Measurements from ENCODE around the gene ZNF385B. TPM values are rescaled to one million over a fixed set of nuclear protein-coding genes. Genes with fewer than 3 reads are reported as not detected.

Gene ZNF385B
- total RNA-seq, 2 donors from 2014 or later = not detected

- H3K36me3 Mint-ChIP-seq = no peaks in the 10 kb centered on the region
- no peak for ATAC-seq
These were observed 309.8 kb downstream of the ZNF385B start for GRCh38 chr2:179551539-179552045.

GRCh38 chr2:179550849-179551248 is 310.6 kb downstream of the ZNF385B start:
- Mint-ChIP-seq H3K36me3 (no peaks in the 10 kb centered on the region), H3K9me3 (no peaks in the 10 kb centered on the region), H3K27ac (no peak overlapping the region)
- DNase-seq (ENCODE audit: low spot score in 2 of 2) (no peak), ATAC-seq (no peak)

More at GRCh38 chr2:179551539-179552045, 309.8 kb downstream of the ZNF385B start:
- Mint-ChIP-seq H3K27ac (no peak overlapping the region), H3K9me3 (no peaks in the 10 kb centered on the region)
- DNase-seq (ENCODE audit: low spot score in 2 of 2) = no peak

DNA sequence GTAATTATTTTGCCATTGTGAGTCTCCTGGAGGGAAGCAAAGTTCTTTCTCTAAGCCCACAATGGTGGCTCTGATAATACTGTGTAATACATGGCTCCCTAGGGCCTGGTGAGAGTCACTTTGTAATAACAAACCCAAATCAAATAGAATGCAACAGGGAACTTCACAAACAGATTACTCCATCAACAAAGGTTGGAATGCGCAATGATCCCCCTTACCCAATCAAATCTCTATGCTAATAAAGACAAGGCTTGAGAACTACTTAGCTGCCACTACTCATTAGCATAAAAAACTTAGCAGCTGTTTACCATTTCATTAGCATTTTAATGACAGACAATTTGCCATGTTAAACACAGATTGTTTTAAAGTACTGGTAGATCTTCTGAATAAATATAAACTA is 311.2 kb downstream of the ZNF385B start:
- Mint-ChIP-seq H3K36me3 (no peaks in the 10 kb centered on the region), H3K9me3 (no peaks in the 10 kb centered on the region), H3K27ac (no peak overlapping the region)
- DNase-seq (ENCODE audit: low spot score in 2 of 2) (no peak), ATAC-seq (no peak)

DNA sequence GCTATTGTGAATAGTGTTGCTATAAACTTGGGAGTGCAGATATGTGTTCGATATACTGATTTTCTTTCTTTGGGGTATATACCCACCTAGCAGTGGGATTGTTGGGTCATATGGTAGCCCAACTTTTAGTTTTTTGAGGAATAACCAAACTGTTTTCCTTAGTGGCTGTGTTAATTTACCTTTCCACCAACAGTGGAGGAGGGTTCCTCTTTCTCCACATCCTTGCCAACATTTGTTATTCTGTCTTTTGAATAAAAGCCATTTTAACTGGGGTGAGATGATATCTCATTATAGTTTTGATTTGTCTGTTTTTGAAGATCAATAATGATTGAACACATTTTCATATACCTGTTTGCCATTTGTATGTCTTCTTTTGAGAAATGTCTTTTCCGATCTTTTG is 314.8 kb downstream of the ZNF385B start:
- DNase-seq (ENCODE audit: low spot score in 2 of 2) (no peak), ATAC-seq (no peak)
- Mint-ChIP-seq H3K27ac (no peak overlapping the region), H3K36me3 (no peaks in the 10 kb centered on the region), H3K9me3 (no peaks in the 10 kb centered on the region)

- ATAC-seq (no peak), DNase-seq (ENCODE audit: low spot score in 2 of 2) (no peak)
- Mint-ChIP-seq H3K9me3 (peaks cover 0 to 3% of the 10 kb centered on the region in 2 donors), H3K36me3 (no peaks in the 10 kb centered on the region), H3K27ac (no peak overlapping the region)
These were observed 316.4 kb downstream of the ZNF385B start for GRCh38 chr2:179545024-179545423.

DNA sequence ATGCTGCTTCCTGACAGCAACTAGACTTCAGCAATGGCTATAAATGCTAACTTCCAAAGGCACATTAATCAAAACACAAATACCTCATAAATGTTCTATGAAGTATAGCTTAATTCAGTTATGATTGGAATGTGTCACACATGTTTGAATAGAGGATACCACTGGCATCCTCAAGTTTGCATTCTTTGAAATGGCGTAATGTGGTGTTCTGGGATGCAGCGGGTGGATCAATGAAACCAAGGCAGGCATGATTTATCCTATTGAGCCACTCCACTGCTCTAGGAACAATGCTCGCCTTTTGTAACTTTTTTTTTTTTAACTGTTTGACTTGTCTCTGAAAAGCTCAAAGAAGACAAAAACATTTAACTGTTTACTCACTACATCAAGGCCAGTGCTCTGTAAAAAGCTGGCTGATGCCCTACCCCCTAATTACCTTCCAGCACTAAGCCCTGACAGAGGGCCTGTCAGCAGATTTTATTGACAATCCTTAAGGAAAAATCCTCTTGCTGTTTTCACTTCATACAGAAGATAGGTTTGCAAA is 318.0 kb downstream of the ZNF385B start:
- no peak for ATAC-seq
- no peak for DNase-seq (ENCODE audit: low spot score in 2 of 2)
- Mint-ChIP-seq H3K9me3 (peaks cover 0 to 3% of the 10 kb centered on the region in 2 donors), H3K27ac (no peak overlapping the region), H3K36me3 (no peaks in the 10 kb centered on the region)

GRCh38 chr2:179541586-179541985 is 319.8 kb downstream of the ZNF385B start:
- H3K36me3 Mint-ChIP-seq = no peaks in the 10 kb centered on the region
- no peak overlapping the region for H3K27ac Mint-ChIP-seq
- DNase-seq (ENCODE audit: low spot score in 2 of 2) = no peak
- ATAC-seq = no peak
- peaks cover 0 to 3% of the 10 kb centered on the region in 2 donors for H3K9me3 Mint-ChIP-seq

- Mint-ChIP-seq H3K9me3 (peaks cover 0 to 3% of the 10 kb centered on the region in 2 donors), H3K36me3 (no peaks in the 10 kb centered on the region), H3K27ac (no peak overlapping the region)
- no peak for DNase-seq (ENCODE audit: low spot score in 2 of 2)
- no peak for ATAC-seq
These were observed 322.3 kb downstream of the ZNF385B start for GRCh38 chr2:179539124-179539511.

- ATAC-seq (no peak), DNase-seq (ENCODE audit: low spot score in 2 of 2) (no peak)
- Mint-ChIP-seq H3K36me3 (no peaks in the 10 kb centered on the region), H3K9me3 (peaks cover 0 to 3% of the 10 kb centered on the region in 2 donors), H3K27ac (no peak overlapping the region)
These were observed 322.8 kb downstream of the ZNF385B start for GRCh38 chr2:179538406-179539123.

- H3K36me3 Mint-ChIP-seq = no peaks in the 10 kb centered on the region
- DNase-seq (ENCODE audit: low spot score in 2 of 2) = no peak
- H3K9me3 Mint-ChIP-seq = peaks cover 0 to 3% of the 10 kb centered on the region in 2 donors
- ATAC-seq = no peak
- no peak overlapping the region for H3K27ac Mint-ChIP-seq
These were observed 325.2 kb downstream of the ZNF385B start for GRCh38 chr2:179536185-179536584.

DNA sequence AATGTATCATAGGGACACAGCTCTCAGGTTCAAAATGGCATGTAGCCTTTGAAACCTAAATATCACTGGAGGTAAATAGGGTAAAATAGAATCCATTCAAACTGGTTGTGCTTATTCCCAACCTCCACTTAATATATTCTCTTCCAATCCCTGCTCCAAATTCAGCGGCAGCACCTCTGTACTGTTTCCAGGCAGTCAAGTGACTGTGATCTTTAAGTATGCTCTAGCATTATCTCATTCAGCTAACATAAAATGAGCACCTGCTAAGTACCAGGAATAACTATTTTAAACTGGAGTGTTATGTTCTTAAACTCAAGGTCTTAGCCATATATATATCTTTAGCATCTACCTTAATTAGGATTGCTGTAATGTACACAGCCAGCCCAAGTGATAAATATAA is 327.5 kb downstream of the ZNF385B start:
- H3K27ac Mint-ChIP-seq = no peak overlapping the region
- ATAC-seq = no peak
- H3K9me3 Mint-ChIP-seq = no peaks in the 10 kb centered on the region
- H3K36me3 Mint-ChIP-seq = no peaks in the 10 kb centered on the region
- no peak for DNase-seq (ENCODE audit: low spot score in 2 of 2)

GRCh38 chr2:179532863-179533278 is 328.5 kb downstream of the ZNF385B start:
- Mint-ChIP-seq H3K36me3 (no peaks in the 10 kb centered on the region), H3K9me3 (no peaks in the 10 kb centered on the region), H3K27ac (no peak overlapping the region)
- no peak for DNase-seq (ENCODE audit: low spot score in 2 of 2)
- no peak for ATAC-seq

DNA sequence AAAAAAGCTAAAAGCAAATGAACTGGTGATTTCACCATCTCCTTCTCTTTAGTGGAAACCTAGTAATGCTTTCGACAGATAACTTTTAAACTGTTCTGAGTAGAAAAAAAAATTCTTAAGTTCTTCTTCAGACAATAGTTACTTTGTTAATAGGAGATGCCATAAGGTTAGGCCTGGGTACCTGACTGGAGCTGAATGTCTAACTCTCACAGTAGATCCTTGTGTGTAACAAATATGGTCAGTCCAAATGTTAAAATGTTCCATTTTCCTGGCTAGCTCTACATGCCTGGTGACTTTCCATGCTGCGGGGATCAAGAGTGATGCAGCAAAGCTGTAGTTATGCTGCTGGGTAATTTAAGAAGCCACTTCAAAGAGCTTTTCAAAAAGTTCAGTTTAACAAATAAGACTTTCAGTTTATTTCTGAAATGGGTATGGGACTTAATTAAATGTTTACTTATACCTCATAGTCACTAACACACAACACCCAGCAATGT is 332.8 kb downstream of the ZNF385B start:
- no peak for DNase-seq (ENCODE audit: low spot score in 2 of 2)
- Mint-ChIP-seq H3K27ac (no peak overlapping the region), H3K9me3 (no peaks in the 10 kb centered on the region), H3K36me3 (no peaks in the 10 kb centered on the region)
- ATAC-seq = no peak

- ATAC-seq = no peak
- Mint-ChIP-seq H3K36me3 (no peaks in the 10 kb centered on the region), H3K27ac (no peak overlapping the region), H3K9me3 (no peaks in the 10 kb centered on the region)
- no peak for DNase-seq (ENCODE audit: low spot score in 2 of 2)
These were observed 336.1 kb downstream of the ZNF385B start for GRCh38 chr2:179525340-179525739.

- no peaks in the 10 kb centered on the region for H3K36me3 Mint-ChIP-seq
- DNase-seq (ENCODE audit: low spot score in 2 of 2) (no peak), ATAC-seq (no peak)
- no peaks in the 10 kb centered on the region for H3K9me3 Mint-ChIP-seq
- H3K27ac Mint-ChIP-seq = no peak overlapping the region
These were observed 336.5 kb downstream of the ZNF385B start for GRCh38 chr2:179524809-179525339.

DNA sequence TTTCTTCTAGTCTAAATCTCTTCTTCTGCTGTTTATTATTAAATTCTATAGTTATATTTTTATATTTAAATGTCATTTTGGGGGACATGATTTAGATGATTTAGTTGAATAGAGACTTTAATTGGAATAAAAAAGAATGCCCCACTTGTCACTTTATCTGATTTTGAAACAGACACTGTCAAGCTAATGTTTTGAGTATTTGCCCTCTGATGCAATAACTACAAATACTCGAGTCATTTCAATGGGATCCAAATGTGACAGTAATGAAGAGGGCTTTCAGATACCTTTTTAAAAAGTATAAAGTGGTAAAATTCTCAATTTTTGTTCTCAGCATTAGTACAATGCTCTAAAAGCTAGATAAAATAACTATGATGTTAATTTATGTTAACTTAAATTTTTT is 339.5 kb downstream of the ZNF385B start:
- DNase-seq (ENCODE audit: low spot score in 2 of 2) = no peak
- Mint-ChIP-seq H3K9me3 (no peaks in the 10 kb centered on the region), H3K36me3 (no peaks in the 10 kb centered on the region), H3K27ac (no peak overlapping the region)
- no peak for ATAC-seq

DNA sequence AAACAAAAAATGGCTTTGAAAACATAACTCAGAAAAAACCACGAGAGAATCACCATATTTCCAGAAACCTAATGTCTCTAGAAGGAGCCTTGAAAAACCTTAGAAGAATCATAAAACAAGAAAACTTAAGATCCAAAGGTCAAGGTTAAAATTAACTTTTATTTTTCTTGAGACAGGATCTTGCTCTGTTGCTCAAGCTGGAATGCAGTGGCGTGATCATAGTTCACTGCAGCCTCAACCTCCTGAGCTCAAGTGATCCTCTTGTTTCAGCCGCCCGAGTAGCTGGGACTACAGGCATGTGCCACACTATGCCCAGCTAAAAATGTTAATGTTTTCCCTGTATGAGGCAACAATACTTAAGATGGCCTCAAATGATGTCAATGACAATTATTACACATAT is 342.6 kb downstream of the ZNF385B start:
- ATAC-seq (no peak), DNase-seq (ENCODE audit: low spot score in 2 of 2) (no peak)
- no peak overlapping the region for H3K27ac Mint-ChIP-seq
- no peaks in the 10 kb centered on the region for H3K36me3 Mint-ChIP-seq
- H3K9me3 Mint-ChIP-seq = peaks cover 0 to 5% of the 10 kb centered on the region in 2 donors

DNA sequence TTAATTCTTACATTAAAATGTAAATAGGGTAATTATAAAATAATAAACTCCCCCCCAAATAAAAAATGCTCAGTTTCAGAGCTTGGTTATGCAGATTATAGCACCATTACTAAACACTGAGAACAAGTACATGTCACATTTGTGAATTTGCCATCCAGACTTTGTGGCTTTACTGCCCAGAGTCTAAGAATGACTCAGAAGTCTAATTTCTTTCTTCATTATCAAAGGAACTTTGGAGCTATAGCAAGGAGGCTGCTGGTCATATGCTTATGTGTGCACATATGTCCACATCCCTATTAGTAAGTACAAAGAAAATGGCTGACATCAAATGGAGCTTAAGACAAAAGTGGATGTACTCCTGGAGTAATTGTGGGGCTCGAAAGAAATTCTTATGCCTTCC is 348.2 kb downstream of the ZNF385B start:
- DNase-seq (ENCODE audit: low spot score in 2 of 2) (no peak), ATAC-seq (no peak)
- peaks cover 0 to 5% of the 10 kb centered on the region in 2 donors for H3K9me3 Mint-ChIP-seq
- no peak overlapping the region for H3K27ac Mint-ChIP-seq
- H3K36me3 Mint-ChIP-seq = no peaks in the 10 kb centered on the region

All from activated naive CD4-positive, alpha-beta T cell treated with anti-CD3 and anti-CD28 coated beads, Interleukin-2, amount 50 U/mL, for 72 hours (primary cell).